22Rv1 (cell line): ENCODE data around the gene SGCD.

Experiments used
- CTCF ChIP-seq: fragments of 450-650 bp; IDR thresholded peaks from 2 replicates; pipeline ENCODE4 v1.5.1; 2017; ENCODE audit warnings: mild to moderate bottlenecking
- ZFX ChIP-seq: fragments of 450-650 bp; IDR thresholded peaks from 2 replicates; pipeline ENCODE4 v1.6.1; 2017; ENCODE audit warnings: antibody characterized with exemption, borderline replicate concordance

DNA sequence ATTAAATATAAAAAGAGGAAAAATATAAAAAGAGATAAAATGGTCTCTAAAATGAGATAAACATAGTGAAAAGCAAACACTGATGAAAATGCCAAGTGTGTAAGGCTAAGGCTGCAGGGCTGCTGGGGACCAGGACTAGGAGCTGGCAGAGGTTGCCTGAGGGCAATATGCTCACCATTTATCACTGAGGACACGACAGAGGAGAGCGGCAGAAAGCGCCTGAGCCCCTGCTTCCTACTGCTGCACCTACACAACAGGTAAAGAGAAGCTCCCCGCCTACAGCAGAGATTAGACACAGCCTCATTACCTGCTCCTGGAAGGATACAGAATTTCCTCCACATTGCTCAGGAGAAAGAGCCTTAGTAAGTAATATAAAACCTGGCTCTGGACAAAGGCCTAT is 452.5 kb downstream of the SGCD start:
- TF ChIP-seq CTCF (no peak), ZFX (no peak)
